GM23338 (cell line): ENCODE data around the gene CPLX4. TPM values are rescaled to one million over a fixed set of nuclear protein-coding genes. Genes with fewer than 3 reads are reported as not detected.

Experiments
- ATAC-seq: fragments of 200-7000 bp; cut with Tn5 transposase; 3 replicates; pipeline ENCODE4 v1.9.1; 2020
- DNase-seq: peaks from one replicate; pipeline ENCODE4 v3.0.0-alpha.2; 2015; ENCODE audit warnings: low spot score
- H2AFZ ChIP-seq: fragments of 200-600 bp; sonication (generic); 2 replicates; pipeline ENCODE4 v1.8.0; 2016; ENCODE audit warnings: antibody characterized with exemption, mild to moderate bottlenecking, moderate library complexity
- H3F3A ChIP-seq: fragments of 200-600 bp; sonication (generic); replicated peaks from 2 replicates; pipeline ENCODE4 v1.8.0; 2017; ENCODE audit warnings: antibody characterized with exemption, mixed run types, low read depth
- H3K27ac ChIP-seq: fragments of 200-600 bp; sonication (generic); 2 replicates; pipeline ENCODE4 v1.6.1; 2016; ENCODE audit warnings: low read depth
- H3K27me3 ChIP-seq: fragments of 200-600 bp; sonication (generic); 2 replicates; pipeline ENCODE4 v1.8.0; 2016; ENCODE audit warnings: mild to moderate bottlenecking, mixed run types, moderate library complexity; ENCODE audit not compliant: insufficient read depth
- H3K36me3 ChIP-seq: fragments of 200-600 bp; sonication (generic); 2 replicates; pipeline ENCODE4 v1.8.0; 2016; ENCODE audit warnings: mild to moderate bottlenecking; ENCODE audit not compliant: insufficient read depth
- H3K4me1 ChIP-seq: fragments of 200-600 bp; sonication (generic); 2 replicates; pipeline ENCODE4 v1.8.0; 2016; ENCODE audit warnings: mild to moderate bottlenecking, moderate library complexity; ENCODE audit not compliant: insufficient read depth
- H3K4me2 ChIP-seq: fragments of 200-600 bp; sonication (generic); 2 replicates; pipeline ENCODE4 v1.7.1; 2017; ENCODE audit warnings: mixed run types
- H3K4me3 ChIP-seq: fragments of 200-600 bp; sonication (generic); 2 replicates; pipeline ENCODE4 v1.6.1; 2016; ENCODE audit warnings: mixed run types
- H3K79me2 ChIP-seq: fragments of 200-600 bp; sonication (generic); replicated peaks from 2 replicates; pipeline ENCODE4 v1.8.0; 2017; ENCODE audit warnings: mild to moderate bottlenecking; ENCODE audit not compliant: insufficient read depth
- H3K9me2 ChIP-seq: fragments of 200-600 bp; sonication (generic); 2 replicates; pipeline ENCODE4 v1.8.0; 2017; ENCODE audit not compliant: insufficient read depth
- H4K20me1 ChIP-seq: fragments of 200-600 bp; sonication (generic); replicated peaks from 2 replicates; pipeline ENCODE4 v1.8.0; 2017; ENCODE audit warnings: mild to moderate bottlenecking; ENCODE audit not compliant: insufficient read depth
- H3K27ac Mint-ChIP-seq: 2 replicates; pipeline ENCODE4 v1.8.0; 2020; ENCODE audit warnings: inconsistent platforms, mild to moderate bottlenecking, moderate library complexity, mixed read lengths
- H3K27me3 Mint-ChIP-seq: 3 replicates; pipeline ENCODE4 v1.8.0; 2022; ENCODE audit warnings: low read depth, mild to moderate bottlenecking, moderate library complexity, mixed read lengths, inconsistent platforms; ENCODE audit not compliant: insufficient read depth, poor library complexity
- H3K36me3 Mint-ChIP-seq: 3 replicates; pipeline ENCODE4 v1.8.0; 2021; ENCODE audit warnings: low read depth, mild to moderate bottlenecking, inconsistent platforms, moderate library complexity, mixed read lengths
- H3K4me1 Mint-ChIP-seq: 3 replicates; pipeline ENCODE4 v1.8.0; 2020; ENCODE audit warnings: mild to moderate bottlenecking, inconsistent platforms, mixed read lengths
- H3K4me3 Mint-ChIP-seq: 3 replicates; pipeline ENCODE4 v1.8.0; 2021; ENCODE audit warnings: moderate library complexity, mild to moderate bottlenecking, inconsistent platforms, mixed read lengths
- H3K9me3 Mint-ChIP-seq: 3 replicates; pipeline ENCODE4 v1.8.0; 2020; ENCODE audit warnings: moderate library complexity, mild to moderate bottlenecking, inconsistent platforms, mixed read lengths
- CREB1 ChIP-seq: fragments of 250-450 bp; sonication (Bioruptor Pico); IDR thresholded peaks from 2 replicates; pipeline ENCODE4 v1.5.0; 2020; ENCODE audit warnings: low read depth, mild to moderate bottlenecking, moderate library complexity
- CTCF ChIP-seq, 2 experiments: fragments of 200-600 bp in 1 of 2; sonication (generic) in 1 of 2; conservative IDR thresholded peaks; 2 replicates each; pipeline versions ENCODE4 v1.5.1 to v1.6.1; 2016 to 2017; ENCODE audit warnings: antibody characterized with exemption in 2 of 2, low read depth in 2 of 2, mild to moderate bottlenecking in 2 of 2, moderate library complexity in 1 of 2
- ETS1 ChIP-seq: IDR thresholded peaks from 2 replicates; pipeline ENCODE4 v1.6.1; 2016; ENCODE audit warnings: antibody characterized with exemption
- EZH2 ChIP-seq: fragments of 200-600 bp; sonication (generic); IDR thresholded peaks from one replicate; pipeline ENCODE4 v1.8.0; 2017; ENCODE audit warnings: antibody characterized with exemption, mild to moderate bottlenecking, low read depth; ENCODE audit not compliant: unreplicated experiment
- EZH2phosphoT487 ChIP-seq: fragments of 200-600 bp; sonication (generic); IDR thresholded peaks from one replicate; pipeline ENCODE4 v1.8.1; 2018; ENCODE audit warnings: antibody characterized with exemption; ENCODE audit not compliant: unreplicated experiment
- JUNB ChIP-seq: IDR thresholded peaks from one replicate; pipeline ENCODE4 v1.6.1; 2016; ENCODE audit warnings: antibody characterized with exemption; ENCODE audit not compliant: unreplicated experiment
- NANOG ChIP-seq: IDR thresholded peaks from 2 replicates; pipeline ENCODE4 v1.6.1; 2016; ENCODE audit warnings: antibody characterized with exemption, borderline replicate concordance
- POLR2AphosphoS5 ChIP-seq: IDR thresholded peaks from 2 replicates; pipeline ENCODE4 v1.6.1; 2016; ENCODE audit warnings: antibody characterized with exemption, low read depth
- STAT1 ChIP-seq: IDR thresholded peaks from one replicate; pipeline ENCODE4 v1.6.1; 2016; ENCODE audit warnings: antibody characterized with exemption; ENCODE audit not compliant: unreplicated experiment
- ZNF114 ChIP-seq: fragments of 250-450 bp; sonication (Bioruptor Pico); IDR thresholded peaks from 2 replicates; pipeline ENCODE4 v1.5.0; 2020; ENCODE audit warnings: mild to moderate bottlenecking, moderate library complexity
- ZNF331 ChIP-seq: fragments of 250-450 bp; sonication (Bioruptor Pico); IDR thresholded peaks from 2 replicates; pipeline ENCODE4 v1.5.0; 2020; ENCODE audit warnings: low read depth, mild to moderate bottlenecking, moderate library complexity
- ZNF462 ChIP-seq: fragments of 250-450 bp; sonication (Bioruptor Pico); IDR thresholded peaks from 2 replicates; pipeline ENCODE4 v1.5.0; 2020; ENCODE audit warnings: mild to moderate bottlenecking, moderate library complexity
- polyA plus RNA-seq: library from polyadenylated mRNA; unstranded; fragments of >200 nt; fragmentation: Nextera tagmentation; extraction: Ambion mirVana; gene quantifications from 2 replicates; pipeline ENCODE4 v1.2.1, GENCODE V29; 2016
- total RNA-seq: library from RNA; depleted of rRNA; stranded (reverse); fragments of >200 nt; shearing (Covaris generic); gene quantifications from 2 replicates; pipeline ENCODE4 v1.2.3, GENCODE V29; 2014
- TF ChIP-seq, protein P1 (sequence below): IDR thresholded peaks from one replicate; pipeline ENCODE4 v1.6.1; 2018; ENCODE audit warnings: antibody characterized with exemption; ENCODE audit not compliant: unreplicated experiment

CPLX4 gene
- total and polyA plus RNA-seq, 2 experiments from 2014 or later: not detected

DNA sequence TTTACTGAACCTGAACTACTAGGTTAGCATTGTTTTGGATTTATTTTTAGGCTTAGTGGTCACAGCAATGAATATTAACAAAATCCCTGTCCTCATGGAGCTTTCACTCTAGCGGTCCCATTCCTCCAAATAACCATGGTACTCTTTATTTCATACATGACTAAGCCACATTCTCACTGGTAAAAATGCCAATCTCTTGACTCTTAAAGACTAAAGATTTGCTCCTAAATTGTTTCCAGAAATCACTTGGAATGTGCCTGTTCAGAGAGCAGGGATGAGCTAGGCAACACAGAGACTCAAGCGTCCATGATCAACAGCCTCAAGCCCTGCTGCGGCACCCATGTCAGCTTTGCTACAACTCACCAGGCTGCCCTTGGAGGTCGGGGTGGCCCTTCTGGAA is 27.1 kb upstream of the CPLX4 start:
- H3K27me3 ChIP-seq: no peaks in the 10 kb centered on the region
- H2AFZ ChIP-seq: no peak overlapping the region
- no peaks in the 10 kb centered on the region for H3K27me3 Mint-ChIP-seq
- H3K36me3 Mint-ChIP-seq: peaks cover 73% of the 10 kb centered on the region
- DNase-seq (no peak), ATAC-seq (no peak)
- no peak overlapping the region for H3K27ac Mint-ChIP-seq
- H3K4me3 ChIP-seq: no peak overlapping the region
- peaks cover 62% of the 10 kb centered on the region for H3K36me3 ChIP-seq
- no peak overlapping the region for H3K4me2 ChIP-seq
- H4K20me1 ChIP-seq: peaks cover 29% of the 10 kb centered on the region; the same call in 1 of the 2 replicates
- H3K9me2 ChIP-seq: no peaks in the 10 kb centered on the region
- H3K4me3 Mint-ChIP-seq: no peak overlapping the region
- TF ChIP-seq POLR2AphosphoS5: no peak
- TF ChIP-seq STAT1: no peak
- no peak for TF ChIP-seq JUNB
- TF ChIP-seq CTCF (conservative IDR thresholded peaks at IDR 0.05; ENCODE audit: low read depth in 2 of 2): no peak
- TF ChIP-seq, protein P1, sequence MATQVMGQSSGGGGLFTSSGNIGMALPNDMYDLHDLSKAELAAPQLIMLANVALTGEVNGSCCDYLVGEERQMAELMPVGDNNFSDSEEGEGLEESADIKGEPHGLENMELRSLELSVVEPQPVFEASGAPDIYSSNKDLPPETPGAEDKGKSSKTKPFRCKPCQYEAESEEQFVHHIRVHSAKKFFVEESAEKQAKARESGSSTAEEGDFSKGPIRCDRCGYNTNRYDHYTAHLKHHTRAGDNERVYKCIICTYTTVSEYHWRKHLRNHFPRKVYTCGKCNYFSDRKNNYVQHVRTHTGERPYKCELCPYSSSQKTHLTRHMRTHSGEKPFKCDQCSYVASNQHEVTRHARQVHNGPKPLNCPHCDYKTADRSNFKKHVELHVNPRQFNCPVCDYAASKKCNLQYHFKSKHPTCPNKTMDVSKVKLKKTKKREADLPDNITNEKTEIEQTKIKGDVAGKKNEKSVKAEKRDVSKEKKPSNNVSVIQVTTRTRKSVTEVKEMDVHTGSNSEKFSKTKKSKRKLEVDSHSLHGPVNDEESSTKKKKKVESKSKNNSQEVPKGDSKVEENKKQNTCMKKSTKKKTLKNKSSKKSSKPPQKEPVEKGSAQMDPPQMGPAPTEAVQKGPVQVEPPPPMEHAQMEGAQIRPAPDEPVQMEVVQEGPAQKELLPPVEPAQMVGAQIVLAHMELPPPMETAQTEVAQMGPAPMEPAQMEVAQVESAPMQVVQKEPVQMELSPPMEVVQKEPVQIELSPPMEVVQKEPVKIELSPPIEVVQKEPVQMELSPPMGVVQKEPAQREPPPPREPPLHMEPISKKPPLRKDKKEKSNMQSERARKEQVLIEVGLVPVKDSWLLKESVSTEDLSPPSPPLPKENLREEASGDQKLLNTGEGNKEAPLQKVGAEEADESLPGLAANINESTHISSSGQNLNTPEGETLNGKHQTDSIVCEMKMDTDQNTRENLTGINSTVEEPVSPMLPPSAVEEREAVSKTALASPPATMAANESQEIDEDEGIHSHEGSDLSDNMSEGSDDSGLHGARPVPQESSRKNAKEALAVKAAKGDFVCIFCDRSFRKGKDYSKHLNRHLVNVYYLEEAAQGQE: no peak
- no peak for TF ChIP-seq ZNF462
- TF ChIP-seq ZNF331 (CRISPR knock-in tag): no peak
- TF ChIP-seq EZH2: no peak
- TF ChIP-seq ZNF114 (CRISPR knock-in tag): no peak
- no peak for TF ChIP-seq NANOG
- no peak for TF ChIP-seq EZH2phosphoT487
- no peak for TF ChIP-seq ETS1
- no peak for TF ChIP-seq CREB1 (CRISPR knock-in tag)
- H3K27ac ChIP-seq: no peak overlapping the region
- no peaks in the 10 kb centered on the region for H3K9me3 Mint-ChIP-seq
- H3K4me1 Mint-ChIP-seq: no peaks in the 10 kb centered on the region; the same call in 1 of the 3 replicates
- peaks cover 47% of the 10 kb centered on the region for H3K79me2 ChIP-seq
- H3F3A ChIP-seq: no peaks in the 10 kb centered on the region
- no peaks in the 10 kb centered on the region for H3K4me1 ChIP-seq
